SK-MEL-5 (cell line): Measurements from ENCODE around the gene RIMS4. TPM values are rescaled to one million over a fixed set of nuclear protein-coding genes. Genes with fewer than 3 reads are reported as not detected.

Experiments
- DNase-seq: peaks from one replicate; pipeline ENCODE4 v3.0.0-alpha.2; 2016; ENCODE audit warnings: low read depth, low spot score
- in situ Hi-C: cut with HindIII; loops from 2 replicates; pipeline ENCODE4 v1.10.0; 2016; ENCODE audit warnings: low sequenced_read_pairs, high pct_unique_total_duplicates, low pct_unique_long_range_greater_than_20kb
- total RNA-seq: library from RNA; depleted of rRNA; stranded (reverse); fragments of >200 nt; shearing (Covaris generic); gene quantifications from 2 replicates; pipeline ENCODE4 v1.2.3, GENCODE V29; 2014; rRNA removed

The RIMS4 gene
- total RNA-seq, 1 experiment from 2014 or later = 10.7 TPM

- DNase-seq = no peak
- in situ Hi-C loops = no loop called here
Measured at GRCh38 chr20:44703956-44704488, 106.3 kb downstream of the RIMS4 start.

DNA sequence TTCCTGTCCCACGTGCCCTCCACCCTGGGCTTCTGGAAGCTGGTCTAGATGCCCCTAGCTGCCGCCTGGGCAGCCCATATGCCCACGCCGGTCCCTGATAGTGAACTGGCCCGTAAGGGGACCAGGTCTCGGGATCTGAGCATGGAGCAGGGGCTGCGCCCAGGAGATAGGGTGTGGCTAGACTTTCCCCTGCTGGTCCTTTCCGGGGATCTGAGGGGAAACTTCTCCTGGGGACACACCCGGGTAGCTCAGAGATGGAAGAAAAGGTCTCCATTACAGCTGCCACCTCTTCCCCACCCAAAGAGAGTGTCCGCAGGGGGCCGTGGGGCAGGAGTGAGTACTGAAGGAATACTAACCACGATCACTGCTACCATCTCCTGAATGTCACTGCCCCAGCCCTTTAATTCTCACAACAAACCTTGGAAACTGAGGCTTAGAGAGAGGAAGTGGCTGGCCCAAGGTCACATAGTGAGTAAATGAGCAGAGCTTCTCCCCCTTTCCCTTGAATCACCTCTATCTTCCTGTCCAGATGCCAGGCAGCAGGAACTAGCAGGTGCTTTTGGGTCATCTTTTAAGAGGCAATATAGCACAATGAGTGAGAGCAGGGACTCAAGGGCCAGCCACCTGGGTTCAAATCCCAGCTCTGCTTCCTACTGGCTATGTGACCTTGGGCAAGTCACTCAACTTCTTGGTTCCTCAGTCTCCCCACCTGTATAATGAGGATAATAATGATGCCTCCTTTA lies 107.0 kb downstream of the RIMS4 start:
- no peak for DNase-seq
- in situ Hi-C loops = no loop called here

DNA sequence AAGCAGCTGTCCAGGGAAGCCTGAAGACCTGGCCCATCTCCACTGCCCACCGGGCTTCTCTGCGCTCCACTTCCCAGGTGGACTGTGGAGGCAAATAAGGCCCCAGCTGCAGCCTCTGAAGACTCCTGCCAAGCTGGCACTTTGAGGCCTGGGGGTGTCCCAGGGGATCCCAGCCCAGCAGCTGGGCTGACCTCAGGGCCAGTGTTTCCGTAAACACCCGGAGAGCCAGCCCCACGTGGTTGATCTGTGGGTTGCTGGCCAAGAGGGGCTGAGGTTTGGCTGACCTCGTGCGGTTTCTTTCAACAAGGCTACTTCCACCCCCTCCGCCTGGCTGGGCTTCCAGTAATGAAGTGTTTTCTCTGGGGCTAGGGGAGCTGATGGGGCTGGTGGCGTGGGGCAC lies 107.6 kb downstream of the RIMS4 start:
- DNase-seq = peak; percentile 89

GRCh38 chr20:44701858-44702256 lies 108.5 kb downstream of the RIMS4 start:
- in situ Hi-C loops = no loop called here
- no peak for DNase-seq

More for the DNA sequence above, 107.6 kb downstream of the RIMS4 start:
- in situ Hi-C loops = no loop called here

Other genes with a start within 250 kb of the RIMS4 start
- 30.6 and 32.7 TPM in 2 replicates for gene PKIG, start 228.0 kb downstream of the RIMS4 start, total RNA-seq
- gene ADA, start 158.8 kb downstream of the RIMS4 start, total RNA-seq = 12.4 and 13.2 TPM in 2 replicates
- 0.45 and 0.85 TPM in 2 replicates for gene CCN5, start 95.2 kb downstream of the RIMS4 start, total RNA-seq
- gene KCNK15, start 64.7 kb downstream of the RIMS4 start, total RNA-seq = 0.13 TPM in 1 of 2 replicates, not detected in the other
- 129 and 134 TPM in 2 replicates for gene YWHAB, start 75.2 kb upstream of the RIMS4 start, total RNA-seq
- gene PABPC1L, start 99.5 kb upstream of the RIMS4 start, total RNA-seq = 13.3 and 17.1 TPM in 2 replicates
- 41.5 and 41.8 TPM in 2 replicates for gene TOMM34, start 149.9 kb upstream of the RIMS4 start, total RNA-seq
- 31.4 and 34.4 TPM in 2 replicates for gene STK4, start 156.0 kb upstream of the RIMS4 start, total RNA-seq